ENCODE results near the gene FANK1. TPM values are rescaled to one million over a fixed set of nuclear protein-coding genes. Genes with fewer than 3 reads are reported as not detected.

FANK1 gene
- total RNA-seq, 1 donor, result 0.21 TPM

Other genes starting within 250 kb of the FANK1 start
- gene TEX36, start 213.4 kb upstream of the FANK1 start, total RNA-seq, result not detected
- gene EDRF1, start 176.9 kb upstream of the FANK1 start, total RNA-seq, result 44.6 TPM
- gene MMP21, start 120.7 kb upstream of the FANK1 start, total RNA-seq, result 0.21 TPM
- 23.3 TPM for gene UROS, start 73.3 kb upstream of the FANK1 start, total RNA-seq
- gene BCCIP, start 73.0 kb upstream of the FANK1 start, total RNA-seq, result 30.6 TPM
- 8.3 TPM for gene DHX32, start 15.3 kb upstream of the FANK1 start, total RNA-seq